OCI-LY7 (cell line): ENCODE results near the gene TRIM71. TPM values are rescaled to one million over a fixed set of nuclear protein-coding genes. Genes with fewer than 3 reads are reported as not detected.
A peak's percentile ranks its signal among the peaks of the same experiment; 100 is the strongest.

Source experiments
- BruUV-seq: library from RNA; stranded (reverse); fragments of 400-500 nt; replicated peaks from 2 replicates; lab custom pipeline; 2021; lab: Mats Ljungman, UMichigan
- CTCF ChIA-PET: fragments of 300-600 bp; sonication (Branson Sonifier 250); formaldehyde crosslinking; loops from one replicate; lab custom pipeline; 2022; ENCODE audit warnings: antibody characterized with exemption; ENCODE audit not compliant: unreplicated experiment; lab: Charles Lee
- POLR2A ChIA-PET: fragments of 300-600 bp; sonication (Branson Sonifier 250); formaldehyde crosslinking; loops from one replicate; lab custom pipeline; 2022; ENCODE audit warnings: antibody characterized with exemption; lab: Charles Lee
- DNase-seq: peaks from one replicate; pipeline ENCODE4 v3.0.0-alpha.2; 2015; ENCODE audit warnings: low spot score
- H2AFZ ChIP-seq: fragments of 200-600 bp; sonication (generic), shearing (Covaris generic); 2 replicates; pipeline ENCODE4 v1.6.1; 2014; ENCODE audit warnings: mild to moderate bottlenecking, antibody characterized with exemption, low read length, moderate library complexity
- H3K27ac ChIP-seq: fragments of 200-600 bp; sonication (generic); 2 replicates; pipeline ENCODE4 v1.5.1; 2014; ENCODE audit warnings: mixed run types, low read depth, mild to moderate bottlenecking, moderate library complexity, low read length, inconsistent platforms; ENCODE audit not compliant: poor library complexity, severe bottlenecking
- H3K36me3 ChIP-seq: fragments of 200-600 bp; sonication (generic); 2 replicates; pipeline ENCODE4 v1.6.1; 2014; ENCODE audit warnings: mild to moderate bottlenecking, antibody characterized with exemption, low read length, moderate library complexity, mixed read lengths; ENCODE audit not compliant: insufficient read depth
- H3K4me1 ChIP-seq: fragments of 200-600 bp; sonication (generic); 2 replicates; pipeline ENCODE4 v1.5.1; 2014; ENCODE audit warnings: mild to moderate bottlenecking, low read length; ENCODE audit not compliant: insufficient read depth, poor library complexity, severe bottlenecking
- H3K4me2 ChIP-seq: fragments of 200-600 bp; sonication (generic); 2 replicates; pipeline ENCODE4 v1.6.1; 2014; ENCODE audit warnings: mild to moderate bottlenecking, low read length
- H3K4me3 ChIP-seq: fragments of 200-600 bp; sonication (generic); 2 replicates; pipeline ENCODE4 v1.5.1; 2014; ENCODE audit warnings: mild to moderate bottlenecking, low read depth, low read length; ENCODE audit not compliant: poor library complexity, severe bottlenecking
- H3K79me2 ChIP-seq: fragments of 200-600 bp; sonication (generic); 2 replicates; pipeline ENCODE4 v1.6.1; 2016; ENCODE audit warnings: low read depth, mild to moderate bottlenecking, low read length, moderate library complexity, mixed read lengths; ENCODE audit not compliant: insufficient read depth
- H3K9me2 ChIP-seq: fragments of 200-600 bp; sonication (generic); 2 replicates; pipeline ENCODE4 v1.6.1; 2016; ENCODE audit warnings: mild to moderate bottlenecking, low read length, mixed read lengths; ENCODE audit not compliant: insufficient read depth
- H3K9me3 ChIP-seq: fragments of 200-600 bp; sonication (generic); 2 replicates; pipeline ENCODE4 v1.6.1; 2014; ENCODE audit warnings: mild to moderate bottlenecking, mixed run types, low read length, mixed read lengths
- H4K20me1 ChIP-seq: fragments of 200-600 bp; sonication (generic); 2 replicates; pipeline ENCODE4 v1.6.1; 2014; ENCODE audit warnings: mild to moderate bottlenecking, antibody characterized with exemption, low read length, moderate library complexity, mixed read lengths; ENCODE audit not compliant: insufficient read depth
- CTCF ChIP-seq: fragments of 200-600 bp; sonication (generic); conservative IDR thresholded peaks from 2 replicates; pipeline ENCODE4 v1.5.1; 2014; ENCODE audit warnings: mild to moderate bottlenecking, antibody characterized with exemption, low read length, moderate library complexity, mixed read lengths
- EZH2phosphoT487 ChIP-seq: fragments of 200-600 bp; sonication (generic); IDR thresholded peaks from 2 replicates; pipeline ENCODE4 v1.6.1; 2018; ENCODE audit warnings: low read depth, borderline replicate concordance, mild to moderate bottlenecking, mixed run types, antibody characterized with exemption, low read length, moderate library complexity, mixed read lengths
- intact Hi-C: fragments of 100-400 bp; cut with micrococcal nuclease; formaldehyde crosslinking; loops from one replicate; pipeline ENCODE4 v1.10.0; 2022; ENCODE audit not compliant: unreplicated experiment
- total RNA-seq, 2 experiments: library from RNA; depleted of rRNA in 1 of 2; stranded (reverse); fragments of >200 nt in 1 of 2; shearing (Covaris generic) in 1 of 2; gene quantifications; 2 replicates each; pipeline ENCODE4 v1.2.3, GENCODE V29; 2014 to 2022

TRIM71 gene
- total RNA-seq, 2 experiments from 2014 or later, result not detected

- intact Hi-C loops, result loop anchor here (1.0 to 2.0 kb wide), 3 partner anchors 118 to 426 kb away; no protein-coding TSS in a partner anchor
- Histone ChIP-seq H3K4me2 (no peak overlapping the region), H3K9me3 (no peaks in the 10 kb centered on the region), H3K4me3 (no peak overlapping the region), H3K4me1 (no peaks in the 10 kb centered on the region), H4K20me1 (no peaks in the 10 kb centered on the region), H3K36me3 (no peaks in the 10 kb centered on the region), H3K79me2 (no peaks in the 10 kb centered on the region), H3K27ac (no peak overlapping the region), H2AFZ (peak overlapping the region; percentile 54), H3K9me2 (no peaks in the 10 kb centered on the region)
- CTCF ChIA-PET, result interaction anchor here (0.6 to 1.1 kb wide), 7 partner anchors 113 to 416 kb away, joined by 3 to 10 read pairs (median 3); no protein-coding TSS in a partner anchor
- DNase-seq, result peak; percentile 4
- BruUV-seq, result no TSS peak
- TF ChIP-seq CTCF (no peak), EZH2phosphoT487 (no peak)
- POLR2A ChIA-PET, result interaction anchor here (0.6 kb wide), 1 partner anchor 11 kb away, joined by 3 read pairs; no protein-coding TSS in a partner anchor
Observed at GRCh38 chr3:32946973-32947788, 129.4 kb downstream of the TRIM71 start.

Other genes starting within 250 kb of the TRIM71 start
- 28.6 TPM in 2 replicates for gene DYNC1LI1, start 247.1 kb upstream of the TRIM71 start, total RNA-seq (2014; rRNA removed; shearing (Covaris generic))
- gene DYNC1LI1, start 247.1 kb upstream of the TRIM71 start, total RNA-seq (2022), result 38.9 and 48.7 TPM in 2 replicates
- gene CNOT10, start 132.8 kb upstream of the TRIM71 start, total RNA-seq (2014; rRNA removed; shearing (Covaris generic)), result 50.2 and 56.1 TPM in 2 replicates
- 60.3 and 67.6 TPM in 2 replicates for gene CNOT10, start 132.8 kb upstream of the TRIM71 start, total RNA-seq (2022)
- not detected in 2 replicates for gene CCR4, start 133.6 kb downstream of the TRIM71 start, total RNA-seq (2014; rRNA removed; shearing (Covaris generic))
- gene CCR4, start 133.6 kb downstream of the TRIM71 start, total RNA-seq (2022), result not detected in 2 replicates